ENCODE results near the gene PTP4A1. TPM values are rescaled to one million over a fixed set of nuclear protein-coding genes. Genes with fewer than 3 reads are reported as not detected.

PTP4A1 gene
- total RNA-seq, 1 experiment from 2014 or later: 71.0 TPM

DNA sequence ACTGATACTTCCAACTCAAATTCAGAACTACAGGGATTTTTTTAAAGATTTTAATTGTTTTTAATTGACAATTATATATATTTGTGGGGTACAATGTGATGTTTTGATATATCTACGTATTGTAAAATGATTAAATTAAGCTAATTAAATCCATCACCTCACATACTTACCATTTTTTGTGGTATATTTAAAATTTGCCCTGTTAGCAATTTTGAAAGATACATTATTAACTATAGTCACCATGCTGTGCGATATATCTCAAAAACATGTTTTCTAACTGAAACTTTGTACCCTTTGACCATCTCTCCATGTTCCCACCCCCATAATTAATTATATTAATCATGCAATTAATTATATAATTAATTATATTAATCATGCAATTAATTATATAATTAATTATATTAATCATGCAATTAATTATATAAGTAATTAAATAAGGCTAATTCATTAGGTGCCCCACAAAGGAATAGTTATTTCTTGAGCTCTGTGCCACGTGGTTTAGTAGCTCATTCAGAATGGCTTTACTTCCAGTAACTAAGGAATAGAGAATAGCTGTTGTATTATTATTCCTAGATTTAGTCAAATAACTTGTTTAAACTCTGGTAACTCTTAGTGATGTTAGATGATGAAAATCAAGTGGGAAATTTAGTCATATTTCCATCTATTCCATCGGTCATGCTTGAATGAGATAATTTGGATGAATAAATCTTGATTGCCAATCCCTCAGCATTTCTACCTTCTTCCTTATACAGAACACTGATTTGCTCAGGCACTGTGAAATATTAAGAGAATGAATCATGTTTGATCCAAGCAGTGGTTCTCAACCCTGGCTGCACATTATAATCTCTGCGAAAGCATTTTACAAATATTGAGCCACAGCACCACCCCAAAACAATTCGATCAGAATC lies 25.1 kb downstream of the PTP4A1 start:
- in situ Hi-C loops (cut with HindIII; ENCODE audit: low pct_unique_long_range_greater_than_20kb, low sequenced_read_pairs) (no loop called here), intact Hi-C loops (cut with micrococcal nuclease; ENCODE audit: unreplicated experiment) (loop anchor here (2.0 kb wide), 1 partner anchor 167 kb away; no protein-coding TSS in a partner anchor)
- POLR2A ChIA-PET: no interaction called here
- H3K9me3 ChIP-seq (ENCODE audit: control insufficient read depth, insufficient read depth, low read depth, low read length): no peaks in the 10 kb centered on the region
- peaks cover 6% of the 10 kb centered on the region; the same call in 1 of the 2 replicates for H3K4me1 ChIP-seq (ENCODE audit: control insufficient read depth, insufficient read depth, low read length)
- no TSS peak for BruUV-seq (replicated peaks)
- DNase-seq (ENCODE audit: low read depth, low spot score): no peak
- H3K27ac ChIP-seq (ENCODE audit: low read length): no peak overlapping the region
- CTCF ChIA-PET: interaction anchor here (0.5 to 2.8 kb wide), 7 partner anchors 9 to 1721 kb away, joined by 3 to 20 read pairs (median 4); no protein-coding TSS in a partner anchor
- peak; percentile 55 for ATAC-seq
- TF ChIP-seq SIN3A (IDR thresholded peaks at IDR 0.05; ENCODE audit: borderline replicate concordance, insufficient read depth, low read depth, low read length) (no peak), TCF7L2 (IDR thresholded peaks at IDR 0.05; ENCODE audit: low read depth, low read length) (no peak), POLR2AphosphoS5 (IDR thresholded peaks at IDR 0.05; ENCODE audit: low read depth, low read length) (no peak)
- TF ChIP-seq, protein P1, sequence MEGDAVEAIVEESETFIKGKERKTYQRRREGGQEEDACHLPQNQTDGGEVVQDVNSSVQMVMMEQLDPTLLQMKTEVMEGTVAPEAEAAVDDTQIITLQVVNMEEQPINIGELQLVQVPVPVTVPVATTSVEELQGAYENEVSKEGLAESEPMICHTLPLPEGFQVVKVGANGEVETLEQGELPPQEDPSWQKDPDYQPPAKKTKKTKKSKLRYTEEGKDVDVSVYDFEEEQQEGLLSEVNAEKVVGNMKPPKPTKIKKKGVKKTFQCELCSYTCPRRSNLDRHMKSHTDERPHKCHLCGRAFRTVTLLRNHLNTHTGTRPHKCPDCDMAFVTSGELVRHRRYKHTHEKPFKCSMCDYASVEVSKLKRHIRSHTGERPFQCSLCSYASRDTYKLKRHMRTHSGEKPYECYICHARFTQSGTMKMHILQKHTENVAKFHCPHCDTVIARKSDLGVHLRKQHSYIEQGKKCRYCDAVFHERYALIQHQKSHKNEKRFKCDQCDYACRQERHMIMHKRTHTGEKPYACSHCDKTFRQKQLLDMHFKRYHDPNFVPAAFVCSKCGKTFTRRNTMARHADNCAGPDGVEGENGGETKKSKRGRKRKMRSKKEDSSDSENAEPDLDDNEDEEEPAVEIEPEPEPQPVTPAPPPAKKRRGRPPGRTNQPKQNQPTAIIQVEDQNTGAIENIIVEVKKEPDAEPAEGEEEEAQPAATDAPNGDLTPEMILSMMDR (IDR thresholded peaks at IDR 0.05): no peak
- TF ChIP-seq, protein P2, sequence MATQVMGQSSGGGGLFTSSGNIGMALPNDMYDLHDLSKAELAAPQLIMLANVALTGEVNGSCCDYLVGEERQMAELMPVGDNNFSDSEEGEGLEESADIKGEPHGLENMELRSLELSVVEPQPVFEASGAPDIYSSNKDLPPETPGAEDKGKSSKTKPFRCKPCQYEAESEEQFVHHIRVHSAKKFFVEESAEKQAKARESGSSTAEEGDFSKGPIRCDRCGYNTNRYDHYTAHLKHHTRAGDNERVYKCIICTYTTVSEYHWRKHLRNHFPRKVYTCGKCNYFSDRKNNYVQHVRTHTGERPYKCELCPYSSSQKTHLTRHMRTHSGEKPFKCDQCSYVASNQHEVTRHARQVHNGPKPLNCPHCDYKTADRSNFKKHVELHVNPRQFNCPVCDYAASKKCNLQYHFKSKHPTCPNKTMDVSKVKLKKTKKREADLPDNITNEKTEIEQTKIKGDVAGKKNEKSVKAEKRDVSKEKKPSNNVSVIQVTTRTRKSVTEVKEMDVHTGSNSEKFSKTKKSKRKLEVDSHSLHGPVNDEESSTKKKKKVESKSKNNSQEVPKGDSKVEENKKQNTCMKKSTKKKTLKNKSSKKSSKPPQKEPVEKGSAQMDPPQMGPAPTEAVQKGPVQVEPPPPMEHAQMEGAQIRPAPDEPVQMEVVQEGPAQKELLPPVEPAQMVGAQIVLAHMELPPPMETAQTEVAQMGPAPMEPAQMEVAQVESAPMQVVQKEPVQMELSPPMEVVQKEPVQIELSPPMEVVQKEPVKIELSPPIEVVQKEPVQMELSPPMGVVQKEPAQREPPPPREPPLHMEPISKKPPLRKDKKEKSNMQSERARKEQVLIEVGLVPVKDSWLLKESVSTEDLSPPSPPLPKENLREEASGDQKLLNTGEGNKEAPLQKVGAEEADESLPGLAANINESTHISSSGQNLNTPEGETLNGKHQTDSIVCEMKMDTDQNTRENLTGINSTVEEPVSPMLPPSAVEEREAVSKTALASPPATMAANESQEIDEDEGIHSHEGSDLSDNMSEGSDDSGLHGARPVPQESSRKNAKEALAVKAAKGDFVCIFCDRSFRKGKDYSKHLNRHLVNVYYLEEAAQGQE (IDR thresholded peaks at IDR 0.05; ENCODE audit: insufficient read depth in 1 of 2, low read depth in 2 of 2, low read length in 1 of 2): no peak
- H3K36me3 ChIP-seq (ENCODE audit: control insufficient read depth, insufficient read depth, low read length): no peaks in the 10 kb centered on the region
- H3K4me3 ChIP-seq (ENCODE audit: low read depth in 2 of 2, low read length in 2 of 2): peak overlapping the region; percentile 51 to 81
- H3K27me3 ChIP-seq (ENCODE audit: control insufficient read depth, insufficient read depth, low read length): no peaks in the 10 kb centered on the region

DNA sequence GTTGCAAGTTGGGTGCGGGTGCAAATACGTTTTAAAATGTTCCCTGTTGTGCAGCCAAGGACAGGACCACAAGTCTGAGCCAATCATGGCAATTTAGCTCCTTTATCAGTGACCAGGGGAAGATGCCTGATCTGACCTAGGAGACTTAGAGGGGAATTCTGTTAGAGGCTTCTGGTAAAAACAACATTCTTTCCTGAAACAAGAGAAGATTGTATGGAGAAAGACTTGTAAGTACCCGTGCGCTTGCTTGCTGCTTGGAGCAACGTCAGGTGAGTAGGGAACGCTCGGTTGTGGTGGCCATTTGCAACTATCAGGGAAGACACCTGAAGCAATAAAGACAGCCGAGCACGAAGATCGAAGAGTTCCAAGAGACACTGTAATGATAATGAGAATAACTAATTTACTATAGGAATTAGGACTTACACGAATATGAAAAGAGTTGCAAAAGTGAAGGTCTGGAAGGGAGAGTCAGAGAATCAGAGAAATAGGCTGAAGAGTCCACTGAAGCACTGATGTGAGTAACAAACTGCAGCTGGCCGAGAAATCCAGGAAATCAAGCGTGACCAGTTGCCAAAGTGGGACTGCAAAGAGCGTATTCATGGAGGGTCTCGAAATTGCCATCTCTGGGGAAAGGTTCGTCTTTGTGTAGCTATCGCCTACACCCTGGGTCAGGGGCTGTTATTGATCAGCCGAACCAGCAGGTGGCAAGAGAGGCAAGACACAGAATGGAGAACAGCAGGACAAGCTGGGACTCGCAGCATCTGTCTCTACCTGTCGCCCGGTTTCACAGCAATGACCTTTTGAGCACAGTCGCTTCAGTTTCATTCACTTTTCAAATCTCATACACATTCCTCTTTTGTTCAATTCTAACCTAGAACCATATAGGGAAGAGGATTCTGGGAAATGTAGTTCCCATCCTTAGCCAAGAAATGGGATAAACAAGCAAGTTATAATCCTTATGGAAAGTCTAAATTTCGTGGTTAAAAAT lies 26.1 kb downstream of the PTP4A1 start:
- no peaks in the 10 kb centered on the region for H3K9me3 ChIP-seq (ENCODE audit: control insufficient read depth, insufficient read depth, low read depth, low read length)
- DNase-seq (ENCODE audit: low read depth, low spot score) (peak; percentile 77), ATAC-seq (peak; percentile 97)
- BruUV-seq (replicated peaks): no TSS peak
- H3K4me1 ChIP-seq (ENCODE audit: control insufficient read depth, insufficient read depth, low read length): peaks cover 6% of the 10 kb centered on the region; the same call in 1 of the 2 replicates
- in situ Hi-C loops (cut with HindIII; ENCODE audit: low pct_unique_long_range_greater_than_20kb, low sequenced_read_pairs) (no loop called here), intact Hi-C loops (cut with micrococcal nuclease; ENCODE audit: unreplicated experiment) (loop anchor here (2.0 kb wide), 1 partner anchor 166 kb away; no protein-coding TSS in a partner anchor)
- H3K4me3 ChIP-seq (ENCODE audit: low read depth in 2 of 2, low read length in 2 of 2): peak overlapping the region; percentile 51 to 81
- no peaks in the 10 kb centered on the region for H3K36me3 ChIP-seq (ENCODE audit: control insufficient read depth, insufficient read depth, low read length)
- H3K27ac ChIP-seq (ENCODE audit: low read length): no peak overlapping the region
- TF ChIP-seq POLR2AphosphoS5 (IDR thresholded peaks at IDR 0.05; ENCODE audit: low read depth, low read length): no peak
- TF ChIP-seq, protein P1 (IDR thresholded peaks at IDR 0.05): peak; percentile 97
- ChIA-PET POLR2A (no interaction called here), CTCF (interaction anchor here (0.5 to 2.8 kb wide), 12 partner anchors 11 to 247 kb away, joined by 3 to 20 read pairs (median 3); partner anchors contain the start of gene PHF3)
- H3K27me3 ChIP-seq (ENCODE audit: control insufficient read depth, insufficient read depth, low read length): no peaks in the 10 kb centered on the region

Measured in Panc1 (cell line).